ENCODE results near the gene AQP2.

AQP2 gene

DNA sequence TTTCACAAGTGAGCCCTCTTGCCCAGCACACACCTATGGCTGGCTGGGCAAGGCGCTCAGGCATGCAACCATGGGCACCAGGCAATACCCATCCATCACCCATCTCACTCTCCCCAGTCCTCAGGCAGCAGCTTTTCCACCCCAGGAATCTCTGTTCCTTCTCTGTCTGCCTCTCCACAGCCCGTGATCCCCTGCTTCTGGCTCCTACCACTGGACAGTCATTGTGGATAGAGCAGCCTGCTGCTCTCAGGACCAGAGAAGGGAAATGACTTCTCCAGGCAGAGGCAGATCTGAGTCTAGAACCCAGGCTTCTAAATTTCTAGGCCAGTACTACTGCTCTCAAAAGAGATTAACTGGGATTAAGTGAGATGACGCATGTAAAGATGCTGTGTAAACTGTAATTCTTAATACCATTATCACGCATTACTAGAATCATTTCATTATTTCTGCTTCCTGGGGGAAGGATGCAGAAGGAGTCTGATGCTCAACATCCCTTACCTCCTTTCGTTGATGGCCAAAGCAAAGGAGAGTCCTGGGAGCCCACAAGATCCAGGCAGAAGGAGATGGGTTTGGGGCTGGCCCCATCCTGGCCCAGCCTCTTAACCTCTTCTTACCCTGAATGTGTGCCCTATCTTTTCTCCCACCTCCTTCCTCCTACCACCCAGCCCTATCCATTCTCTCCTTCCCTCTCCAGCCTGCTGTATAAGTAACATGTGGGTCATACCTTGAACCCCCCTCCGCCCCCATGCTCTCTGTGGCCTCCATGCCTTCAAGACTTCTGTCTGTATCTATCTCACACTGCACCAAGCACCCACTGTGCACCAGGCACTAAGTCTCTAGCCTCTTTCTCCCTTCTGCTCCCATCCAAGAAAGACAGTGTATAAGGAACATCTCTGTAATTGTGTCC lies 6.4 kb downstream of the AQP2 start:
- no peak for DNase-seq

DNA sequence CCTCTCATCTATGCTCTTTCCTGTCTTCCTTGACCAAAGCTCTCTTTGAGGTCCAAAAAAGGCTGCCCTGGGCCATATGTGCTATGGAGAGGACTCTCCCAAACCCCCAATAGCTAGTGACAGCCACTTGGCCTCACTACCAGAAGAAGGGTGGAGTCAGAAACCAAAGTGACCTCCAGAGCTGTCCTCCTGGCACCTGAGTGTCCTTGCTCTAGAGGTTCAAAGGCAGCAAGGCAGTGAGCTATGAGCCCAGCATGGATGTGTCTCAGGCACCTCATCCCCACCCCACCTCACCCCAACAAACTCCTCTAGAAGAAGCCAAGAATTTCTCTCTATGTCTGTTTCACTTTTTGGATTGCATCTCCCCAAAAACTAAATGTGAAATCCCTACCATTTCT lies 7.0 kb downstream of the AQP2 start:
- no peak for DNase-seq

DNA sequence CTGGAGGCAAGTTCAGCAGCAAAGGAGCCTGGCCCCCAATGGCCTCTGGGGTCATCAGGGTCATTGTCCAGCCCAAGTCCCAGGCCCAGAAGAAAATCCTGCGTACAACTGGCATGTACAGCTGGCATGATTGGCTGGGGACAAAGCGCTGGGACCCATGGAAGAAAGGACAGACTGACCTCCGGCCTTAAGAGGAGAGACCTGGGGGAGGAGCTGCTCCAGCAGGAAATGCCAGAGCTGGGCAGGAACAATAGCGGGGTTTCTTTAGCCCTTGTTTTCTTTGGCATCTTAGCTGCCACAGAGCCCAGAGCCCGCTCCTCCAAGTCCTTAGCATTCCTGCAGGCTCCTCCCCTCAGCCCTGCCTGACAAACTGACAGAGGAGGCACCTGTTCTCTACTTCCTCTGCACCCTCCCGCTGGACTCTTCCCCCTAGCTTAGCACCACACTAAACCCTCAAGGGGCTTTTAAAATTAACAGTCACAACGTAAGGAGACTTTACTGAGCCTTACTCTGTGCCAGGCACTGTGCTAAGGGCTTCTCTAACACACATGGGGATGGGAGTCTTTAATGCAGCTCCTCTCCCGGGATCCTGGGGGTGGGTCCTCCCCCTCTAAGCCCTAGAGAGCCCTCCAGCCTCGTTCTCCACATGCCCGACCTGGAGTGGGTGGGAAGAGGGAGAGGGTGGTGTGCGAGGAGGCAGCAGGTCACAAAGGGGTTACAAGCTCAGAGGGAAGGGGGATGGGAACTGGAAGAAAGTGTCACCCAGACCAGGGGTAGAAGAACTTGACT lies 9.3 kb downstream of the AQP2 start:
- DNase-seq = no peak

DNA sequence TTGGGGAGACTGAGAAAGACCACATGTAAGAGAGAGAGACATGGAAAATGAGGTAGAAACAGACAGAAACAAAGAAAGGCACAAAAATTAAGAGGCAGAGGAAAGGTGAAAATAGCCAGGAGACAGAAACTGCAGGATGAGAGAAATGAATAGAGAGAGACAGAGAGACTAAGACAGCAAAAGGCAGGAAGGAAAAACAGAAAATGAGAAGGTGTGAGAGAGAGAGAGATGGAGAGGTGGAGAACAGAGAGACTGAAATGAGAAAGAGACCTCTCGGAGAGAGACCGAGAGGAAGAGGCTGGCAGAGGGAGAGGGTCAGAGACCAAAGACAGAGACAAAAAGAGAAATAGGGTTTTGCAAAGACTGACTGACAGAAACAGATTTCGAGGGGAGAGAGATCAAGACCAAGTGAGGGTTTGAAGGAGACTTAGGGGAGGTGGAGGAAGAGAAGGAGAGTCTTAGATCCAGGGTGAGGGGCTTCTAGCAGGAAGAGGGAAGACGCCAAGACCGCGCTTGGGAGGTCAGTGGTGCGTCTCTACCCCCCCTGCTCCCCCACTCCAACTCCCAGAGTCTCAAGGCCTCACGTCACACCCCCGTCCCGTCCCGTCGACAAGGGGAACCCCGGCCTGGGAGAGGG lies 10.1 kb downstream of the AQP2 start:
- no peak for DNase-seq

DNA sequence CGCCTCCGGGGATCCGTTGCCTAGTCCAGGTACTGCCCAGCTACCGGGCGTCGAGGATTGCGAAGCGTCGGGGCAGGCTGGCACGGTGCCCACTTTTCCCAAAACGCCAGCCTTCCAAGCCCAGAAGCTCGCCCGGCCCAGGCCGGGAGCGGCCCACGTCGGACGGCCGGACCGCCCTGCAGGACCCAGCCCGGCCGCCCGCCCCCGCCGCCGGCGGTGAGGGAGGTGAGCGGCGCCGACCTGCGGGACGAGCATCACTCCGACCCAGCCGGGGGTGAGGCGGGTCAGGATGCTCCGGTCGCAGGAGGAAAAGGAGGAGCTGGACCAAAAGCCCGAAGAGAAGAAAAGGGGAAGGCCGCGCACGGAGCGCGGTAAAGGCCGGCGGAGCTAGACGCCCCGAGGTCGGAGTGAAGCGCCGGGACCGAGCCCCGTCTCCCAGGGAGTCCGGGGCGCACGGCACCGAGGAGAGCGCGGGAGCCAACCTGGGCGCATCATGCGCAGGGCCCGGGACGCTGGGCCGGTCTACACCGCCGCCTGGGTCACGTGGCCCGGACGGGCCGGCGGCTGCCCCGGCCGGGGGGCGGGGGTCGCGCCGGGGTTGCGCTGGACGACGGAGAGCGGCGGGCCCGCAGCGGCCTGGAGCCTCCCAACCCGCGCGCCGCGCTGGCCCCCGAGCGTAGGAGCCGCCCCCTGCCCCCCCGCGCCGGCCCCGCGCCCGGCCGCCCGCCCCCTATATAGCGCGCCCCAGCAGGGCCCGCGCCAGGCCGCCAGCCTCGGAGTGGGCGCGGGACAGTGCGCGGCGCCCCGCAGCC lies 10.8 kb downstream of the AQP2 start, which contains the start of gene AQP5:
AQP5 (plus strand) TSS at position 762 of the 812 bp plus-strand sequence. CDS start 146 bp downstream, outside the sequence.
- no peak for DNase-seq

DNA sequence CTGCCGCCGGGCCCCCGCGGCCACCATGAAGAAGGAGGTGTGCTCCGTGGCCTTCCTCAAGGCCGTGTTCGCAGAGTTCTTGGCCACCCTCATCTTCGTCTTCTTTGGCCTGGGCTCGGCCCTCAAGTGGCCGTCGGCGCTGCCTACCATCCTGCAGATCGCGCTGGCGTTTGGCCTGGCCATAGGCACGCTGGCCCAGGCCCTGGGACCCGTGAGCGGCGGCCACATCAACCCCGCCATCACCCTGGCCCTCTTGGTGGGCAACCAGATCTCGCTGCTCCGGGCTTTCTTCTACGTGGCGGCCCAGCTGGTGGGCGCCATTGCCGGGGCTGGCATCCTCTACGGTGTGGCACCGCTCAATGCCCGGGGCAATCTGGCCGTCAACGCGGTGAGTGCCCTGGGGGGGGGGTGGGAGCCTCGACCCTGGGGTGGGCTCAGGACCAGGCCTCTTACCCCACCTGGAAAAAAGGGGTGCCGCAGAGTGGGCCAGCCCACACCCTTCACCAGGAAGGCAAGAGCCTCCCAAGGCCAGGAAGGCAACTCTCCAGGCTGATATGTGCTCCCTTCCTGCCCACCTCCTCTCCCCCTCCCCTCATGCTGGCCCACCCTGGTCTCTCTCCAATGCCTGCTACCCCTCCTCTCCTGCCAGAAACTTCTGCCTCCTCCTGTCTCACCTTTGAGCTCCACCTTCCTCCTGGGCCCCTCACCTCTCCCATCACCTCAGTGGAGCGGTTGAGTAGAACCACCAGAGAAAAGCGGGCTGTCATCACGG lies 11.6 kb downstream of the AQP2 start:
- DNase-seq = no peak

DNA sequence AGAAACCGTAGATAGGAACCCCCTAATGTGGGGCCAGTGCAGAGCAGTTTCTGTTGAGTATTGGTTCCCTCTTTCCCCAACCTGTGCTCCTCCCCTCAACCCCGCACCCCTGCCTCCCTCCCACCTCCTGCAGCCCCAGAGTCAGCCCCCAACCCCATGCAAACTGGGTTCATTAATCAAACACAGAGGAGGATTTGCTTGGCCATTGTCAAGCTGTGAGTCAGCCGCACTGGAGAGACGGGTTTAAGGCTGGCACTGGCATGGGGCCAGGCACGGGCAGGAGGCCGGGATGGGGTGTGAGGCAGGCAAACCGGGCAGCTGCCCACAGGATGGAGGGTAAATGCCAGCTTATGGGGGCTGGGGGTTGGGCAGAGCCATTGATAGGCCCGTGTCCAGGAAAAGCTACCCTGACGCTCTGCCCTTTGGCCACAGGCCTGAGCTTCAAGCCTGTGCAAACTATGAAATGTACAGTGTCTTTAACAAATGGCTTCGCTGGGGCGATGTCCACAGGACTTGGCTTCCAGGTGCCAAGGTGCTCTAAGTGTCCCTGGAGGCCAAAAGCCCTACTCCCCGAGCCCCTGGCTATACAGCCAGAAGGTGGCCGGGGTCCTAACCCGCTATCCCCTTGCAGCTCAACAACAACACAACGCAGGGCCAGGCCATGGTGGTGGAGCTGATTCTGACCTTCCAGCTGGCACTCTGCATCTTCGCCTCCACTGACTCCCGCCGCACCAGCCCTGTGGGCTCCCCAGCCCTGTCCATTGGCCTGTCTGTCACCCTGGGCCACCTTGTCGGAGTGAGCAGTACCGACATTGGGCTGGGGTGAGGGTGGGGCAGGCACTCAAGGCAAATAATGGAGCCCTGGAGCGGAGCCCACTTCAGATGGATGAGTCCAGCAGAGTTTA lies 12.6 kb downstream of the AQP2 start:
- DNase-seq = no peak

DNA sequence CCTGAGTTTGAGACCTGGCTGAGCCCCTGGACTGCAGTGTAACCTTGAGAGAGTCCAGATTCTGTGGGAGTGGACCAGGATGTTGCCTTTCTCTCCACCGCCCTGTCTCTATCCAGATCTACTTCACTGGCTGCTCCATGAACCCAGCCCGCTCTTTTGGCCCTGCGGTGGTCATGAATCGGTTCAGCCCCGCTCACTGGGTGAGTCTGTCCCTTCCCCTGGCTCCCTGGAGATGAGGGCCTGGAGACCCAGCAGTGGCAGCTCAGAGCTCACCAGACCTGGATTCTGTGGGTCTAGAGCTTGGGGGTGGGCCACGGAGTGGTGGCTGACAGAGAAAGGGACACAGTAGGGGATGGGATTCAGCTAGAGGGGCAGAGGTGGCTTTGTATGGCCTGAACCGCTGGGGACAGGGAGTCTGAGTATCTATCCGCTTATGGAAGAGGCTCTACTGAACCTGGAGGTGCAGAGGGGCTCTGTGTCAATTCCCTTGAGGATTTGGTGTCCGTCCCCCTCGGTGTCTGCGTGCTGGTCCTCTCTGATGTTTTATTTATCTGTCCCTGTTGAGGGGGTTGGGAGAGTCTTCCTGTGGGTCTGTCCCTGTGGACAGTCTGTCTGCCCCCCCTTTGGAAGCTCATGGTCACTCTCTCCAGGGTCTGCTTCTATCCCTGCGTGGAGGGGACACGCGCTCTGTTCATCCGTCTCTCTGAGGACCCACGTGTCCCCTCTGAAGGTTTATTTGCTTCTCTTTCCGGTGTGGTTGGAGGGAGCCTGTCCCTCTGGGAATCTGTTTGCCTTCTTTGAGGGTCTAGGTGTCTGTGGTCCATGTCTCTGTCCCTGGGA lies 13.7 kb downstream of the AQP2 start:
- no peak for DNase-seq

DNA sequence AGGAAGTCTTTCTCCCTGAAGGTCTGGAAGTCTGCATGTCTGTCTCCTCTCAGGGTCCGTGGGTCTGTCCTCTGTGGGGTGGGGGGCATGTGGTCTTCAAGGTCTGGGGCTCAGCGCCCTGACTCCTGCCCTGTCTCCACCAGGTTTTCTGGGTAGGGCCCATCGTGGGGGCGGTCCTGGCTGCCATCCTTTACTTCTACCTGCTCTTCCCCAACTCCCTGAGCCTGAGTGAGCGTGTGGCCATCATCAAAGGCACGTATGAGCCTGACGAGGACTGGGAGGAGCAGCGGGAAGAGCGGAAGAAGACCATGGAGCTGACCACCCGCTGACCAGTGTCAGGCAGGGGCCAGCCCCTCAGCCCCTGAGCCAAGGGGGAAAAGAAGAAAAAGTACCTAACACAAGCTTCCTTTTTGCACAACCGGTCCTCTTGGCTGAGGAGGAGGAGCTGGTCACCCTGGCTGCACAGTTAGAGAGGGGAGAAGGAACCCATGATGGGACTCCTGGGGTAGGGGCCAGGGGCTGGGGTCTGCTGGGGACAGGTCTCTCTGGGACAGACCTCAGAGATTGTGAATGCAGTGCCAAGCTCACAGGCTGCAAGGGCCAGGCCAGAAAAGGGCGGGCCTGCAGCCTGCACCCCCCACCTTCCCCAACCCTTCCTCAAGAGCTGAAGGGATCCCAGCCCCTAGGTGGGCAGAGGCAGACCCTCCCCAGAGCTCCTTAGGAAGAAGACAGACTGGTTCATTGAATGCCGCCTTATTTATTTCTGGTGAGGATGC lies 14.5 kb downstream of the AQP2 start:
- DNase-seq = no peak

DNA sequence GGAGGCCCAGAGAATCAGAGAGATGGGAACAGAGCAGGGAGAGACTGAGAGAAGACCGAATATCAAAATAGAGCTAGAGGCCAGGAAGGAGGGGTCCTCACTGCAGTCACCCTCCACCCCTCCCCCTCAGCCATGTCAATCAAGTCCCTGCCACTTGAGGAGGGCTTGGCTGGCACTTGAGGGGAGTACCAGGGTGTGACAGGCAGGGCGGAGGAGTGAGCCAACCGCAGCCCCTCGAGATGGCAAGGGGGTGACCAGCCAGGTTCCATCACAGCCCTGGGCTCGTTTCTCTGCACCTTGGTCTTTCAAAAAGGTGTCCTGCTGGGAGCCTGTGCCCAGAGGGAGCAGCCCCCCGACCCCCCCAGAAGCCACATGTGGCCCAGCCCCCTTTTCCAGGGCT lies 15.3 kb downstream of the AQP2 start:
- DNase-seq = no peak

DNA sequence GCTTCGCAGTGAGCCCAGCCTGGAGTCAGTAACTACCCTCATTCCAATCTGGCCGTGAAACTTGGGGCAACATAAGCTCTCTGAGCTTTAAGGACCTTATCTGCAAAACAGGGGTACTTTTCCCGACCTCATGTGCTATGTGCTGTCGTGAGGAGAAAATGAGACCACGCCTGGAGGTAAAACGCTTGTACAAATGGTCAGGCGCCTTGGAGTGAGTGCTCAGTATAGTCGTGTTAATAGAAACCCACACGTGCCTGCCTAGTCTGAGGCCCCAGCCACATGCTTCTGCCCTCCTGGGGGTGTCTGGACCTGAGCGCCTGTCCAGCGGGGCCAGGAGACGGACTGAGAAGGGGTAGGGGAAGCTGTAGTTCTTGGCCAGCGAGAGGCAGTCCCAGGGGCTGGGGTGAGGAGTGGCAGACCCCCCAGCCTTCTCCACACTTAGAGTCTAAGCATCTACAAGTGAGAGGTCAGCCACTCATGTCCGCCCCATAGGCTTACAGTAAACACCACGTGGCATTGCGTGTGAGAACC lies 16.0 kb downstream of the AQP2 start:
- no peak for DNase-seq

DNA sequence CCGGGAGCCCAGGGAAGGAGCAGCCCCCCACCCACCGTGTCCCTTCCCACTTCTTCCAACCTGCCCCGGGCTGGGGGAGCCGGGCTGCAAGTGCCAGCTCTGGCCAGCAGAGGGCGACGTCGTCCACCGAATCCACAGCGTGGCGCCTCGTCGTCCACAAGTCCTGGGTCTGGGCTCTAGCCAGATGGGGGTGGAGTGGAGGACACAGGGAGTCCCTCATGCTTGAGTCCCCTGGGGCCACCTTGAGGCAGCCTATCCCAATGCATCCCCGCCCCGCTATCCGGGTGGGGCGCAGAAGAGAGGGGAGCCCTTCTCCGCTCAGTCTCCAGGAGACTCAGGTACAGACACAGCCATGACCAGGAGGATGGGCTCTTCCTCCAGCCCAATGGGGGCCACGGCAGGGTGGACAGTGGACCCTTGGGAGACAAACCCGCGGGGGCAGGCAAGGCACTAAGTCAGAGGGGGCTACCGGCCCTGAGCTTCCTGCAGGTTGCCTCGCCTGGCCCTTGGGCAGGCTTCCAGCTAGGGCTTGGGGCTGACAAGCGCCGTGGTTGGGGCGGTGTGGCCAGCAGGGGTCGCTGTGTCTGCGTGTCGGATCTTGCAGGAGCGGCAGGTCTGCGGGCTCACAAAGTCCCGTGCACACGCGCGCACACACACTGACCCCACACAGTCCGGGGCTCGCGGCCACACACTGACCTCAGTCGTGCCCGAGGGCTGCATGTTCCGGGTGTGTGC lies 16.7 kb downstream of the AQP2 start:
- peak; percentile 52 to 97 for DNase-seq

DNA sequence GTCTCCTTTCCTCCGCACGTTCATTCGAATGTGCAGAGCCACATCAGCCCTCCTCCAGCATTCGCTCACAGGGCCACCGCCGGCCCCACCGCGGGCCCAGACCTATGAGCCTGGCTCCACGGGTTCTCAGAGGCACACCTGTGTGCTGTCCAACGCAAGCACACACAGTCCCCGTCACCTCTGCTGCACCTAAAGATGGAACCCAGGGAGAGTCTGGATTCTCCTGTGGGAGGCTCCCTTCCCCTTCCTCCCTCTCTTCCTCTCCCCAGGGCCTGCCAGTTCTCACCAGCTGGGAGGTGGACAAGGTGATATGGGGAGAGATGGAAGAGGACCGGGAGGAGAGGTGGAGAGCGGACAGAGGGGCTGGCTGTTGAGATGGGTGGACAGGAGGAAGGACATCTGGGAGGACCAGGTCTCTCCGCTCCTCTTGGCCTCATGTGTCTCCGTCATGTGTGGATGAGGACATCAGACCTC lies 17.3 kb downstream of the AQP2 start:
- DNase-seq = no peak

DNA sequence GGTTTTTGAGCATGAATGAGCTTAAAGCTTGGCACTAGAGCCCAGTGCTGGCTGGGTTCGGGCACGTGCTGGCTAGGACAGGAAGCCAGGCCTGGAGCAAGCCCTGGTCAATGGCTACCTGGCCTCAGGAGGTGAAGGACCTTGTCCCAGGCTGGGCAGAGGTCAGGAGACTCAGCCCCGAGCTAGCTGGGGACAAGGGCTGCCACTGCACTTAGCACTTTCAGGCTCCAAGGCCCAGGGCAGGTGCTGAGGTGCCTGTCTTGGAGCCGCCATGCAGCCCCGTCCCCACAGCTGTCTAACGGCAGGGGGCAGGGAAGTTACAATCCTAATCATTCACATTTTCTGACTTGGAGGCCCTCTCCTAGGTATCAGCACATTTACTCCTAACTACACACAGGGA lies 17.9 kb downstream of the AQP2 start:
- no peak for DNase-seq

DNA sequence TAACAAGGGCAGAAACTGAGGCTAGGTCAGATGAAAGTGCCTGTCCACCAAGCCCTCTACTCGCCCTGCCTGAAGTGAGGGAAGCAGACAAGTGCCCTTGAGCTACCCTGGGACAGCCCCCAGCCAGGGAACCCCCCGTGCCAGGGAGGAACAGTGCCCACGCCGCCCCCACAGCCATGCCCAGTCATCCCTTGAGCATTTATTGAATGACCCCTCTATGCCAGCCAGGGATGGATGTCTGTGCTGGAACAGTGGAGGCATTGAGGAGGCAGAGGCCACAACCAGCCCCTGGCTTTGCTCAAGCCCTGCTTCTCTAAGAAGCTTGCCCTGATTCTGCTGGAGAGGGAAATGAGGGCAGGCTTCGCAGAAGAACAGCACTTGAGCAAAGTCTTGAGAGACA lies 18.5 kb downstream of the AQP2 start:
- peak in 1 of 2 donors; percentile 31 for DNase-seq

DNA sequence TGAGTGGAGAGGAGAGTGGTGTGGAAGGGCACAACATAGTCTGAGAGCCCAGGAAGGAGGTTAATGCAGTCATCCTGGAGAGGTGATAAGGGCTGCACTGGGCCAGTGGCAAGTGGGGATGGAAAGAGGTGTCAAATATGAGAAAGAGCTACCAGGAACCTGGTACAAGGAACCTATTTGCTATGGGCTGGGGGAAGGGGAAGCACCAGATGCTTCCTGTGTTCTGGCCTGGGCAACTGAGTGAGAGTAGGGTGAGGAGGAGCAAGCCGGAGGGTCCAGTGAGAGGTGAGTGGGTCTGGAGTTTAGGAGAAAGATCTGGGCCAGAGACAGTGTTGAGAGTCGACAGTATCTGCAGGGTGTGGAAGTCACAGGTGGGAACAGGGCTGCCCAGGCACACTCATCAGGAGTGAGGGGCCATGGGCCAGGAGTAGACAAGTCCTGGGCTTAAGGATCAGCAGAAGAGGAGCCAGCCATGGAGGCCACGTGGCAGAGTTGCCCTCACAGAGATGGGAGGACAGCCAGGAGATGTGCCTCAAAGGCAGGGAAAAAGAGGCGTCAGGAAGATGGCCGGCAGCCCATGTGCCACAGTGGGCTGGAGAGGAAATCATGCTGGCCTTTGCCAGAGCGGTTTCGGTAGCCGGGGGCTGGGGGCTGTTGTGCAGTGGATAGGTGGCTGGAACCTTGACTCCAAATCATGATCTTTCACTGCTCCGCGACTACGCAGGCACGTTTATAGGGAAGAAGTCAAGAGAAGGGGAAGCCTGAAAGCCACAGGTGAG lies 19.3 kb downstream of the AQP2 start:
- DNase-seq = no peak

DNA sequence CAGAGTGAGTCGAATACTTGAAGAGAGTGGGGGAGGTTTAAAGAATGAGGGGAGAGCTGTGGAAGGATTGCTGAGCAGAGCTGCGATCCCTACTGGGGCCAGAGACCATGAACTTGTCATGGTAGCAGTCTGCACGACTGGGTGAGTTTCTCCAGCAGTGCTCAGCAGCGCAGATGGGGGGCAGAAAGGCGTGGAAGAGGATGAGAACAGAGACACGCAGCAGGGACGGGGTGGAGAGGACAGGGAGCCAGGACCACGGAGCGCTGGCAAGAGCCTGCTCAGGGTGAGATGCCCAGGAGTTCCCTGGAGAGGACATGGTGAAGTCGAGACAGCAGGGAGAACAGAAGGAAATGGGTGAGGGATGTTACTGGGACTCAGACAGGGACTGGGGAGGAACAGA lies 20.1 kb downstream of the AQP2 start:
- no peak for DNase-seq
